ENCODE results near the gene RFTN1.
A peak's percentile ranks its signal among the peaks of the same experiment; 100 is the strongest.

Gene RFTN1

GRCh38 chr3:16400106-16400931 lies 113.2 kb downstream of the RFTN1 start:
- DNase-seq = no peak

- DNase-seq = no peak
Measured at GRCh38 chr3:16399473-16399872, 114.0 kb downstream of the RFTN1 start.

GRCh38 chr3:16398648-16399047 lies 114.9 kb downstream of the RFTN1 start:
- no peak for DNase-seq

- no peak for DNase-seq
Measured at GRCh38 chr3:16396202-16396601, 117.3 kb downstream of the RFTN1 start.

DNA sequence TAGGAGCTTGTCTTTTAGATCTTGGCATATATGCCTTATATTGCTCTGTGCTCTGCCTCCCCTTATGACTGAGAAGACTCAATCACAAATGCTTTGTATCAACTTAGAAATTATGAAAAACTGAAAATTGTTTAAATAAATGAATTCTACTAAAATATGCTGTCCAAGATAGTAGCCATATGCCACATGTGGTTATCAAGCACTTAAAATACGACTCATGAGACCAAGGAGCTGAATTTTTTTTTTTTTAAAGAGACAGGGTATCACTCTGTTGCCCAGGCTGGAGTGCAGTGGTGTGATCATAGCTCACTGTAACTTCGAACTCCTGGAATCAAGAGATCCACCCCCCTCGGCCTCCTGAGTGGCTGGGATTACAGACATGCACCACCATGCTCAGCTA lies 118.3 kb downstream of the RFTN1 start:
- no peak for DNase-seq

- no peak for DNase-seq
Measured at GRCh38 chr3:16394639-16395038, 118.9 kb downstream of the RFTN1 start.

- DNase-seq = no peak
Measured at GRCh38 chr3:16392717-16393116, 120.8 kb downstream of the RFTN1 start.

- no peak for DNase-seq
Measured at GRCh38 chr3:16392065-16392464, 121.4 kb downstream of the RFTN1 start.

DNA sequence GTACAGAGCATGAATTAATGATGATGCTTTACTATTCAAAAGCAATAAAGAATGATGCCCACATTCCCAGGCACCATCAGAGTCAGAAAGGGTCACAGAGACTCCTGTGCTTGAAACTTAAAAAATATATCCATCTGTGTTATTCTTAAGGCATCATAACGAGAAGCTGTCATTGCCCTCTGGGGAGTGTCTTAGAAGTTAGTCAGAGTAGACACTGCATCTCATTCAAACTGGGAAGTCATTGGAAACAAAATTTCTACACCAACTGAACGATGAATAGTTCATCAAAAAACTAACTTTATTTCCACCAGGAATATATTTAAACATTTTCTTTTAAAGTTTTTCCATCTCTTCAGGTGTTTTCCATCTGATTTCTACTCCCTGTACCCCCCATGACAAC lies 122.9 kb downstream of the RFTN1 start:
- no peak for DNase-seq

DNA sequence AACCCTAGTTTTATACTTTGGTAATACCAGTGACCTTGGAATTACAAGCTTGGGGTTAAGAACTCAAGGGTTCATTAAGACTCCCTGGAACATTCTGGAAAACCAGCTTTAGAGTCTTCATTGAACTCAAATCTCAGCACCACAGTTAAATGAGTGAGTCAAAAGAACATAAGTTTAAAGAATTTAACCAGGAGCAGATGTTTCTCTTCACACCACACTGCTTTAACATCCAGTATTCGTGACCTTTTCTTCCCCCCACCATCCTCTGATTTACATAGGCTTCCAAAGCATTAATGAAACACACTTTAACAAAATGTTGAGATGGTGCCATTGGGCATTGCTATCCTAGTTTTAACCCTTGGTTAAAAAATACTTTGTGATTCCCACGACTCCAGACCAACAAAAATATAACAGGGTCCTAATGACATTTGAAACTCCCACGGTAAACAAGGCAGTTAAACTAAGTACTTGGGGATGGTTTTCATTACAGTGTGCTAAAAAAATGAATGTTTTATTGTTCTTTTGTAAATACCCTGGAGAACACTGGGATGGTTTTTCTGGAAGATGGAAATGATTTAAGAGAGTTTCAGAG lies 124.6 kb downstream of the RFTN1 start:
- no peak for DNase-seq

DNA sequence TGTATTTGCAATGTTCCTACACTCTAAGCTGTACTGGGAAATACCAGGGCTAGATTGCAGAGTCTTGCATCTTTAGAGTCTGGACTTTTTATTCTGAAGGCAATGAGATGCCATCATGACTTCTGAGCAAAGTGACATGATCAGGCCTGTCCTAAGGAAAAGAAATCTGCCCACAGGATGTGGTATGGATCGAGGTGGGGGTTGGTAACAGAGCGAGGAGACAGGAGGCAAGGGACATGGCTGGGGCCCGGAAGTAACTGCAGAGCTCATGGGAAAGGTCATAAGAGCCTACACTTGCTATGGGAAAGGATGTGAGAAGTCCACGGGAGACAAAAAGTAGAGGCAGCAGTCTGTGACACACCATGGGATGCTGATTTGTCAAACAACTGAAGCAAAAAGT lies 126.9 kb downstream of the RFTN1 start:
- no peak for DNase-seq

DNA sequence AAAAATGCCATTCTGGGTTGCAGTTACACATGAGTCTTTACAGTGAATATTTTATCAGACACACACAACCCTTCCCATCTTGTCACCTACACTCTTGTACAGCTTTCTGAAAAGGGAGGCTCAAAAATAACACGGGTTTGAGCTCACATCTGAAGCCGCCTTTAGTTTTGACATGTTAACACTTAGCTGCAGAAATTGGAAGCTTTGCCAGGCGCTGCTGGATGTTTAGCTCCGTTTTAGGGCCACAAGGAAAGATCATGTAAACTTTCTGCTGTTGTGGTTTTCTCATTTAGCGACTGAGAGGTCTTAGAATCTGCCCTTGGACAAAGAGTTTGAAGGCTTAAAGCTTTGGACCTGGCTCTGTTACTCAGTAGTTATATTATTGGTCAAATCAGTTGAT lies 128.3 kb downstream of the RFTN1 start:
- DNase-seq = no peak

DNA sequence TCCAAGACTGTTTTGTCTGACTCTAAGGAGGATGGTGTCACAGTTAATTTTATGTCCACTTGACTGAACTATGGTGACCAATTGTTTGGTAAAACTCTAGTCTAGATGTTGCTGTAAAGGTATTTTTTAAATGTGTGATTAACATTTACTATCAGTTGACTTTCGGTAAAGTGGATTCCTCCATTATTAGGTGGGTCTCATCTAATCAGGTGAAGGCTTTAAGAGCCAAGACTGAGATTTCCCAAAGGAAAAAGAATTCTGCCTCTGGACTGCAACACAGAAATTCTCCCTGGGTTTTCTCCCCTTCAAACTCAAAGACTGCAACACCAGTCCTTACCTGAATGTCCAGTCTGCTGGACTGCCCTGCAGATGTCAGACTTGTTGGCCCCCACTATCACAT lies 129.6 kb downstream of the RFTN1 start:
- DNase-seq = no peak

DNA sequence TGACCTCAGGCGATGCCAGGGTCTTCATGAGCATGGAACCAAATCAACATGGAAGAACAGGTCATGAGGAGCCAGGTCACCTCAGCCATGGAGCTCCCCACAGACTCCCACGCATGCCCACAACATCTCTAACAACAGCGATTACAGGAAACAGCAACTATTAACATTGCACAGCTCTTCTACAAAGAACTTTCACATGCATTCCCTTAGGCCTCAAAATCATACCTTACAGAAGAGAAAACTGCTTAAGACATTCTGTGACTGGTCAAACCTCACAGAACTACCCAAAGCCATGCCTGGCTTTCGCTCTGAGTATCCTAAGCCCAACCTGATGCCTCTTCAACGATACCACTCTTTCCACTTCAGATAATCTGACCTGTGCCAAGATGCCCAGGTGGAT lies 130.7 kb downstream of the RFTN1 start:
- no peak for DNase-seq

GRCh38 chr3:16381426-16381825 lies 132.1 kb downstream of the RFTN1 start:
- no peak for DNase-seq

- no peak for DNase-seq
Measured at GRCh38 chr3:16380421-16380820, 133.1 kb downstream of the RFTN1 start.

DNA sequence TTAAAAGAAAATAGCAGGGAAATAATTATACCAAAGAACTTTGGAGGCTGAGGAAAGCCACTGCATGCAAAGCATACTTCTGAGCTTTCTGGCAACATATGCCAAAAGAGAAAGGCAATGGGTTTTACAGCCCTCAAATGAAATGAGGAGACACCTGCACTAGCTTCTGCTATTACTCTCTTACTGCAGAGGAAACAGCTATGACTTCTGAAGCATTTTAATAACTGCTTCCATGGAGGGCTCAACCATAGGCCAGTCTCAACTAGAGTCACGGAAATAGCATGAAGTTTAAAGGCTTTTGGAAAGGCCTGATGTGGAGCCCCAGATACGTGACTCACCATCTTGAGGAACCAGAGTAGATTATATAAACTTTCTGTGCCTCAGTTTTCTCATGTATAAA lies 133.7 kb downstream of the RFTN1 start:
- DNase-seq = no peak

DNA sequence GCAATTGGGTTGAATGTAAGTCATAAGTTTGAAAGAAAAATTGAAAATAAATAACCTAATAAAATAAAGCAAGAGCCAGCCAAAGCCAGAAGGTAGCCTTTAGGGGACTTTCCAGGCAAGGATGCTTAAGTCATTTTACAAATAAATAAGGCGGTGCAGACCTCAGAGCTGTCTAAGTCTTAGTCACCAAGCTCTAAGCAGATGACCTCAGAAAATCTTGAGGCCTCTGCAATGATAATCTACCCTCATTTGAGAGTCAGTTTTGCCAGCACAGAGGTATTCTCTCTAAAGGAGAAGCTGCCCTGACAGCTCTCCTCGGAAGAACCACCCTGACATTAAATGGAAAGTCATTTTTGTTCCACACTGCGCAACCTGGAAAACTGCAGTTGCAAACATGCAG lies 134.6 kb downstream of the RFTN1 start:
- peak in 1 of 5 donors; percentile 61 for DNase-seq

- DNase-seq = no peak
Measured at GRCh38 chr3:16378415-16378814, 135.1 kb downstream of the RFTN1 start.

DNA sequence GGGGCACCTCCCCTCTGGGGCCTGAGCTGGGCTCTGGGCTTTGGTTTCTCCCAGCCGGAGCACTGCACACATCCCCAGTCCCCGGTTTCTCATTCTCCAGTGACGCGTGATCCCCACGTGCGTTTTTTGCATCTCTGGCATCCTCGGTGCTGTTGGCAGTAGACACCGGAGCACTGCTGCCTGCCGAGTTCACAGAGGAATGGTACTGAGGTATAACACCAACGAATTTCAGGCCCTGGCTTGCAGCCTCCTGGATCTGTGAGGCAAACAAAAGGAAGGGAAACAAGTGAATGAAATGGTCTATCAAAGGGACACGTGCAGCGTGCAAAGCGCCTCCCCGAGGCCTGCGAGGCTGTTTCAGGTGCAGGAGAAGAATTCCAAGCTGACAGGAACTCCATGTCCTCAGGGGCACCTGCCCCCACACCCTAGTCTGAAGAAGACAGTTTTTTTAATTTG lies 135.6 kb downstream of the RFTN1 start:
- DNase-seq = no peak

DNA sequence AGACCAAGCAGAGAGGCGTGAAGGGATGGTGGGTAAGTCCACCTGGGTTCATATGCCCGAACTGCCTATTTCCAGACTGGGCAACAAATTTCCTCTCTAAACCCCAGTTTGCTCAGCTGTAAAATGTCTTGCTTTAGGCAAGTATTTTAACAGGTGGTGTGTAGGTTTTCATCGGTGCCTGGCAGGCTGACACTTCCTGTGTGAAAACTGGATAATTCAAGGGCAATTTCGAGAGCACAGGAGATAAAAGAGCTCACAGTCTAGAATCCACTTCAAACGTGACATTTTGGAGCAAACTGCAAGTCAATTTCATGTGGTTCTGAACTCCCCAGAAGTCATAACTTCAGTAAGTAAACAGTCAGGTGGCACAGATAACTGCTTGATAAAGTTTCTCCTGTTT lies 136.3 kb downstream of the RFTN1 start:
- peak in 2 of 5 donors; percentile 28 to 48 for DNase-seq

GRCh38 chr3:16375891-16376290 lies 137.6 kb downstream of the RFTN1 start:
- no peak for DNase-seq

DNA sequence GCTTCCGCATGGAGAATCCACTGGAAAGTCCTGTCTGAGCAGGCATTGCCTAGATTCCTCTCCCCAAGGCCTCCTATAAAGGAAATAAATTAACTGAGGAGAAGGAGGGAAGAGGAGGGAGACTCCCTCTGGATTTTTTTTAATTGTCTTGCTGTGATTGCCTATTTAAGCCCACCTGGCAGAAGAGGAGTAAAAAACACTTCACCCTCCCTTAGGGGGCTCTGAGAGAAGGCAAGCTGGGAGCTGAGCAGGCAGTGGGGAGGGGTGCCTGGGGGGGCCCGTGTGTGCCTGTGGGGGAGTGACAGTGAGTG lies 138.6 kb downstream of the RFTN1 start:
- DNase-seq = no peak

DNA sequence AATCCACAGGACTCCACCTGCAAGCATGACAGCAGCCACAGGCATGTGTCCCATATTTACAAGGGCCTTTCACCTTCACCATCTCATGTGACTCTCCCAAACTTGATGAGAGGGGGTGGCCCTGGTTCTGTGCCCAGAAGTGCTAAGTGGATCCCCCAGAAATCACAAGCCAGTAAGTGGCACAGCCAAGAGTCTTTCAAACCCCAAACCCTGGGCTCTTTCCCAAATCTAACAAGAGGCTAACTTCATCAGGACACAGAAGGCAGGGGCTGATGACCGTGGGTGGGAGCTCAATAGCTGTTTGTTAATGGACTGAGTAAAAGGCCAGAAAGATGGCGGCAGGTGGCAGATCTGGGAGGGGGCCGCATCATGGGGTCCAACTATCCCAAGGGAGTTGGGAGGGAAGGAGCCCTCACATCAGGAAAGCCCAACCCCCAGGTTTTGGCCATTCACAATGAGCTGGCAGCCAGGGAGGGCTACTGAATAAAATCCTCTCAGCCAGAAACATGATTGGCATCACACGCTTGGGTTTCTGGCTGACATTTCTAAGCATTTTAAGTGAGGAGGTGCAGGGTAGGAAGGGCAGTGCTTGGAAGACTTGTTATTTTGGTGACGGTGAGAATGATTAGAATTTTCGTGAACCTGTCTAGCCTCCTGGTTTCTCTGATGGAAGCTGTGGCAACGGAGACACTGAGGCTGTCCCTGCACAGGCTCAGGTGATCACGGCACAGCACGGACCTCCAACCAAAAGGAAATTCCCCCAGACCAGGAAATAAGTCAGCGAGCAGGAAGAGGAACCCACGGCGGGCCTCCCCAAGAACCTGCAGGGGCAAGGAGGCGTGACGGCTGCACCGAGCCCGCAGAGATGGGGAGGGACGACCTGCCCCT lies 139.2 kb downstream of the RFTN1 start:
- DNase-seq = peak in 1 of 5 donors; percentile 9
